Renal pelvis (tissue), 4 donors: ENCODE results near the gene ASCC3. TPM values are rescaled to one million over a fixed set of nuclear protein-coding genes. Genes with fewer than 3 reads are reported as not detected.
A peak's percentile ranks its signal among the peaks of the same experiment; 100 is the strongest.
"Not testable (repeated sequence)": the region's sequence is repeated elsewhere in the genome, so short reads cannot be mapped to it uniquely, and the experiment has no call there.

Source experiments
- DNase-seq: peaks from one replicate; pipeline ENCODE4 v3.0.0-alpha.2; 2013
- polyA plus RNA-seq, 3 donors: library from polyadenylated mRNA; unstranded; fragments of 120-200 nt; gene quantifications; one replicate each; pipeline ENCODE4 v1.2.1, GENCODE V29; 2013; ENCODE audit not compliant: insufficient read length in 3 of 3

ASCC3 gene
- polyA plus RNA-seq, 3 donors, result 18.9 to 22.9 (median 20.4) TPM

GRCh38 chr6:100890646-100891045 lies 9.5 kb upstream of the ASCC3 start:
- not testable (repeated sequence) for DNase-seq

GRCh38 chr6:100889351-100889750 lies 8.2 kb upstream of the ASCC3 start:
- no peak for DNase-seq

DNA sequence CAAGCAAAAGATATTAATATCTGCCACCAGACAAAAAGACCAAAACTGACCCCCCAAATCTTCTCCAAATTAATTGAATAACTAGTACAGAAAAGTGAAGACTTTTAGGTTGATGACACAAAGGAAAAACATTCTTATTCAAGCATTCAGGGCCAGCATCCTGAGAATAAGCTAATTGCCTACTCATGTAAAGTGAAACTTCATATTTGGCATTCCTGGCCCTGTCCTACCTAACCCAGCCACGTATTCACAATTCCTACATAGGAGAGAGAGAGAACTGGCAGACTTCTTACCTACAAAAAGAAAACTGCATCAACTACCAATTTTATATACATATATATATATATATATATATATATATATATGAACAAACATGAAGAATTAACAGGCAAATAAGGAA lies 4.9 kb upstream of the ASCC3 start:
- DNase-seq, result no peak

- no peak for DNase-seq
These were observed 2.2 kb upstream of the ASCC3 start for GRCh38 chr6:100883347-100883746.

DNA sequence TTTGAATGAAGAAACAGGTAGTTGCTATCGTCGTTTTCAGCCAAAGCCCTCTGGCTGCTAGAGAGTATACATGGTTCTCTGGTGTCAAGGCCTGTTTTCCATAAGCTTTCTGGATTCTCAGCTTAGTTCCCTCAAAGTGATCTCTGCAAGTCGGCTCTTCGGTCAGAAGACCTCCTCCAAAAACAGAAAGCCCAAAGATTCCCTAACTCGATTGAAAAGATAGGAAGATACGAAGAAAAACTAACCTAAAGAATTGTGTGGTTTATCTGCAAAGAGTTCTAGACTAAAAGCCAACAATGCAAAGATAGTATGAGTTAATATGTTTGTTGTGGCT lies 545 bp upstream of the ASCC3 start:
- DNase-seq, result no peak

DNA sequence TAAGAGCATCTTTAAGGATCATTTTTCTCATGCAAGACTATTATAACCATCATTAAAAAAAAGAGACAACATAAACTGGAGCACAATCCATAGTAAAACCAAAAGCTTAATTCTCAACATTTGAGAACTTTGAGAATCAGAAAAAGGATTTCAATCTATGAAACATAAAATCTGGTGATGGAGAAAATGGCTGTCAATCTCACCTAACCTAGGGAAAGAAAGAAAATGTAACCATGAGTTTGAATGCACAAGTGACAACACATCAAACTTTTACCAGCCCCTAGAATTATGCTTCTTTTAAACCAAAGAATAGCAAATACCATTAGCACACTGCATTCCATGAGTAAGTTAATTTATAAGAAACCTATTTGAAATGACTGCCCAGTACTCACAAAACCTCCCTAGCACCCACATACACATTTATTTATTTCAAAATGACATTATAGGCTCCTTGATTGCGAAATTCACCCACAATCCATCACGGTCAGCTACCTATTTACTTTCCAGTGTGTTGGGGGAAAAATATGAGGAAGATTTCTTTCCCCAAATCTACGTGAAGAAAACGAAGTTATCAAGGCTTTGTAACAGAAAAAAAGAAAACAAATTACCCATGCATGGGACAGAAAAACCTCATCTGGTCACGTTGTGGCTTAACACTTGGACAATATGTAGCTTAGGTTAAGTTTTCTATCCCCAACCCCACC lies 828 bp downstream of the ASCC3 start:
- no peak for DNase-seq

GRCh38 chr6:100879317-100879716 lies 1.8 kb downstream of the ASCC3 start:
- no peak for DNase-seq

- DNase-seq, result no peak
These were observed 3.3 kb downstream of the ASCC3 start for GRCh38 chr6:100877851-100878250.

DNA sequence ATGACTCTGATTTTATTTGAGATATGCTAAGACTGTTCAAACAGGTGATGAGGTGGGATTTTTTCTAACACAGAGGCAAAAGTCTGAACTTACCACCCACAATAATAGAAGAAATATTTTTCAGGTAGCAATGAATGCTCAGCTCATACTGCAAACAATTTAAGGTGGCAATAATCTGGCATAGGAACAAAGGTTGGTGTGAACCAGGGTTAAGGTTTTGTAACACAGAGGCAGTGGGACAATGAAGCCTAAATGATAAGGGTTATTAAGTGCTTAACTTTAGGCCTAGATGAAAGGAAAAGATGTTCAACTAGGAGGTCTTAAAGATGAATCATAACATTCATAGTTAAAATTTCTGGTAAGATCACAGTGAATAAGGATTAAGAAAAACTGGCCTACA lies 4.9 kb downstream of the ASCC3 start:
- no peak for DNase-seq

DNA sequence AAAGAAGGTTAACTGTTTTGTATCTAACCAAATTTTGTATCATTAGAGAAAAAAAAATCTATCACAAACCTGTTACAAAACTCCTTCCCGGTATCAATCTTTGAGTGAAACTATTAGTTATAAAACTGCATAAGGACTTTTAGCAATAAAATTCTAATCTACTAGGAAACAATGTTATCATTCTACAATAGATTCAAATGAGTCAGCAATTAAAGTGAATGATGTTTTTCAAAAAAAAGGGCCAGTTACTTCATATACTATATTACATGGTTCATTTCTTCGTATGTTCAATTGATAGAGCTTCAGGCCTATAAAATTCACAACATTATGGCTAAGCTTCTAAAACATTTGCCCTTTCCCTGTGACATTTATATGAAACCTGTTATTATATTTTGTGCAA lies 15.6 kb downstream of the ASCC3 start:
- no peak for DNase-seq

GRCh38 chr6:100862063-100862462 lies 19.1 kb downstream of the ASCC3 start:
- DNase-seq, result no peak

DNA sequence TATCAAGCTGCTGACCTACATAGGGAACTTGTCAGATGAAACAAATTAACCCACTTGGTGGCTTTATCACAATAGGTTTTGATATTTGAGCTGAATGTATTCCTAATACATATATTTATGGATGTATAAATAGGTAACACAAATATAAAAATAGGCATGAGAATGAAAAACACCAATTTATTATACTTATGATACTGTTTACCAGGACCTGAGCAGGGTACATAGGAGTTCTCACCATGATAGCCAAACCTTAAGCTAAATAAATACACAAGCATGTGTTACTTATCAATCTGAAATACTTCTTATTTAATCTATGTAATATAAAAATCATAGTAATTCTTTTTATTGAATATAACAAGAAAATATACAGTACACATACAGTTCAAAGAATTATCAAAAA lies 25.0 kb downstream of the ASCC3 start:
- no peak for DNase-seq

GRCh38 chr6:100851819-100852218 lies 29.3 kb downstream of the ASCC3 start:
- DNase-seq, result no peak

GRCh38 chr6:100850174-100850573 lies 31.0 kb downstream of the ASCC3 start:
- DNase-seq, result no peak

- peak; percentile 1 for DNase-seq
These were observed 34.9 kb downstream of the ASCC3 start for GRCh38 chr6:100846276-100846675.

DNA sequence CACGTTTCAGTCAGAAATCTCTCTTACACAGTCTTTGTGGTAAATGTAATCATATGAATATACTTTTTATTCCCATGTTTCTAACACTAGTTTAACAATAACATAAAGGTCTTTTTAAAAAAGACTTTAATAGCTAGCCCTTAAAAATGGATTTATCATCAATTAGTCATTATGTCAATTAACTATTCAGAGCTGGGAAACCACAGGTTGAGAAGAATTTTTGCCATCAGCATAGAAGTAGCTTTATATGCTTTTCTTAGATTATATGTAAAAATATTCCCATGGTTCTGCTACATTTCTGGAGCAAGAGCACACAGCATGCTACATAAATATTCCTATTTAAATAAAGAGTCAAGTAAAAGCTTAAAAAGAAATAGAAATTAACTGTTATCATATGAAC lies 35.5 kb downstream of the ASCC3 start:
- no peak for DNase-seq

GRCh38 chr6:100839419-100839818 lies 41.7 kb downstream of the ASCC3 start:
- DNase-seq, result no peak

DNA sequence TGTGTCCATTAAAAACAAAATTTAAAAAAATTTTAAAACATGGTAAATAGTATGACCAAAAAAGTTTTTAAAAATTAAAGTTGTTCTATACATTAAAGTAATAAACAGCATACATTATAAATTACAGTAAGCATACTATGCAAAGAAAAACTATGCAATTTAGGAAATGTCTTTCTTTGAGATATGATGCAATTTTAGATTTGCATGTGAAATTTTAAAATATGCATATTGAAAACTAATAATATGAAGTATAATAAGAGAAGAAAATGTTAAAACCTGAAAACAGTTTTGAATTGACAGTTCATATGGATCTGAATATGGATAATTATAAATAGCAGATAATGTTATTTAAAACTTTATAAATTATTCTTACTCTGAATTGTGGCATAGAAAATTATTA lies 43.1 kb downstream of the ASCC3 start:
- DNase-seq, result no peak

- no peak for DNase-seq
These were observed 47.1 kb downstream of the ASCC3 start for GRCh38 chr6:100833972-100834574.

DNA sequence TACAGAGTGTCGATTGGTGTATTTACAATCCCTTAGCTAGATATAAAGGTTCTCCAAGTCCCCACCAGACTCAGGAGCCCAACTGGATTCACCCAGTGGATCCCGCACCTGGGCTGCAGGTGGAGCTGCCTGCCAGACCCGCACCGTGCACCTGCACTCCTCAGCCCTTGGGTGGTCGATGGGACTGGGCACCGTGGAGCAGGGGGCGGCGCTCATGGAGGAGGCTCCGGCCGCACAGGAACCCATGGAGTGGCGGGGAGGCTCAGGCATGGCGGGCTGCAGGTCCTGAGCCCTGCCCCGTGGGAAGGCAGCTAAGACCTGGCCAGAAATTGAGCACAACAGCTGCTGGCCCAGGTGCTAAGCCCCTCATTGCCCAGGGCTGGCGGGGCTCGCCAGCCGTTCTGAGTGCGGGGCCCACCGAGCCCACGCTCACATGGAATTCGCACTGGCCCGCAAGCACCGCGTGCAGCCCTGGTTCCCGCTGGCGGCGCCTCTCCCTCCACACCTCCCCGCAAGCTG lies 52.0 kb downstream of the ASCC3 start:
- DNase-seq, result not testable (repeated sequence)

DNA sequence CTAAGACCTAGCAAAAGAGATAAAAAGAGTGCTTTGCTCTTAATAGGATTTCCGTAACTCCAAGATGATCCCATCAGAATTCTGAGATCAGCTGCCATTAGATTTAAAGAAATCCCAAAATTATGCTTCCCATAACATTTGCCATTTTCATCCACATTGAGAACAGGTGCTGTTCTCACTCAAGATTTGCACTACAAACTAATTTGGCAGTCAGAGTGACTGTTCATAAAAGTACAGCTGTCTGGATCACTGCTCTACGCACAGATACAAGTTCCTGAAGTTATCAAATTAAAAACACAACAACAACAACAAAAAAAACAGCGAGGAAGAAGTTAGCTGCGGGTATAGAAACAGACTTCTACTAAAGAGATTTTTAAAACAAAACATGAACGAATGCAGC lies 58.1 kb downstream of the ASCC3 start:
- no peak for DNase-seq

DNA sequence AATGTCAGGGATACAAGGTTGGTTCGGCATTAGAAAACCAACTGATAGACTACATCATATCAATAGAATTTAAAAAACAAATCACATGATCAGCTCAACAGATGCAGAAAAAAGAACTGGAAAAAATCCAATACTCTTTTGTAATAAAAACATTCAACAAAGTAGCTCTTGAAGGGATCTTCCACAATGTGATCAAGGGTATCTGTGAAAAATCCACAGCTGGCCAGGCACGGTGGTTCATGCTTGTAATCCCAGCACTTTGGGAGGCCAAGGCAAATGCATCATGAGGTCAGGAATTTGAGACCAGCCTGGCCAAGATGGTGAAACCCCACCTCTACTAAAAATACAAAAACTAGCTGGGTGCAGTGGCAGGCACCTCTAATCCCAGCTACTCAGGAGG lies 63.1 kb downstream of the ASCC3 start:
- DNase-seq, result no peak

GRCh38 chr6:100810015-100810414 lies 71.1 kb downstream of the ASCC3 start:
- DNase-seq, result no peak

DNA sequence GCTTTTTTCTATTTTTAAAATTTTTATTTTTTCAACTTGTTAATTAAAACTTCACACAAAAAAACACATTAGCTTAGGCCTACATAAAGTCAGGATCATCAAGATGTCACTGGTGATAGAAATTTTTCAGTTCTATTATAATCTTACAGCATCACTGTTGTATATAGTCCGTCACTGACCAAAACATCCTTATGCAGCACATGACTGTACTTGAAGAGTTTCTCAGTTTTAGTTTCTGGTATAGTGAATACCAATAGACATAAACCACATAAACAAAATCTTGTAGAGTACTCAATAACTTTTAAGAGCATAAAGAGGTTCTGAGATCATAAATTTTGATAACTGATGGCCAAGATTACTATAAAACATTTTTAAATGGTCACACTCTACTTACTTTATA lies 71.8 kb downstream of the ASCC3 start:
- no peak for DNase-seq
